Upper lobe of right lung (tissue), 1 donor: ENCODE results near the gene ABCB9. TPM values are rescaled to one million over a fixed set of nuclear protein-coding genes. Genes with fewer than 3 reads are reported as not detected.

Experiments
- ATAC-seq: fragments of 200-7000 bp; cut with Tn5 transposase; one replicate; pipeline ENCODE4 v1.9.1; 2020; ENCODE audit warnings: mild to moderate bottlenecking, moderate library complexity
- DNase-seq: peaks from one replicate; pipeline ENCODE4 v3.0.0-alpha.2; 2020
- H3K27ac ChIP-seq: fragments of 200-600 bp; one replicate; pipeline ENCODE4 v1.8.0; 2022
- H3K27me3 ChIP-seq: fragments of 200-600 bp; one replicate; pipeline ENCODE4 v1.8.0; 2022; ENCODE audit warnings: mild to moderate bottlenecking
- H3K36me3 ChIP-seq: fragments of 200-600 bp; one replicate; pipeline ENCODE4 v1.8.0; 2022
- H3K4me1 ChIP-seq: fragments of 200-600 bp; one replicate; pipeline ENCODE4 v1.8.0; 2022
- H3K4me3 ChIP-seq: fragments of 200-600 bp; one replicate; pipeline ENCODE4 v1.8.0; 2022; ENCODE audit warnings: mild to moderate bottlenecking
- H3K9me3 ChIP-seq: fragments of 200-600 bp; one replicate; pipeline ENCODE4 v1.8.0; 2022
- CTCF ChIP-seq: fragments of 200-600 bp; IDR thresholded peaks from one replicate; pipeline ENCODE4 v1.8.0; 2022; ENCODE audit warnings: antibody characterized with exemption
- intact Hi-C: fragments of 100-400 bp; cut with DNase I; formaldehyde crosslinking; loops from one replicate; pipeline ENCODE4 v1.11.0; 2022
- total RNA-seq: library from RNA; stranded (reverse); fragmentation: NEBNext Ultra II Directional; extraction: Animal tissue kit (Norgen Biotek cat#: 25700); gene quantifications from one replicate; pipeline ENCODE4 v1.2.1, GENCODE V29; 2021
- donor health status: DM: no; HTN: yes; CAD: no; lungs with severe emphysema.

Gene ABCB9
- total RNA-seq, 1 donor from 2014 or later, result 5.2 TPM

- DNase-seq (no peak), ATAC-seq (no peak)
- no peak overlapping the region for H3K4me3 ChIP-seq
- H3K4me1 ChIP-seq, result peaks cover 10% of the 10 kb centered on the region
- H3K27me3 ChIP-seq, result no peaks in the 10 kb centered on the region
- TF ChIP-seq CTCF, result no peak
- intact Hi-C loops, result loop anchor here (2.0 to 10.0 kb wide), 2 partner anchors 91 to 157 kb away; no protein-coding TSS in a partner anchor
- no peaks in the 10 kb centered on the region for H3K36me3 ChIP-seq
- no peak overlapping the region for H3K27ac ChIP-seq
- H3K9me3 ChIP-seq, result no peaks in the 10 kb centered on the region
Observed at GRCh38 chr12:122951406-122951805, 14.9 kb downstream of the ABCB9 start.

- intact Hi-C loops, result loop anchor here (2.0 to 10.0 kb wide), 2 partner anchors 89 to 155 kb away; no protein-coding TSS in a partner anchor
- H3K27me3 ChIP-seq, result no peaks in the 10 kb centered on the region
- TF ChIP-seq CTCF, result no peak
- H3K27ac ChIP-seq, result no peak overlapping the region
- no peak overlapping the region for H3K4me3 ChIP-seq
- no peaks in the 10 kb centered on the region for H3K36me3 ChIP-seq
- H3K4me1 ChIP-seq, result peaks cover 13% of the 10 kb centered on the region
- DNase-seq, result no peak
- no peaks in the 10 kb centered on the region for H3K9me3 ChIP-seq
- ATAC-seq, result no peak
Observed at GRCh38 chr12:122949816-122950675, 16.2 kb downstream of the ABCB9 start.

GRCh38 chr12:122949405-122949804 lies 16.9 kb downstream of the ABCB9 start:
- Histone ChIP-seq H3K4me1 (peaks cover 13% of the 10 kb centered on the region), H3K27ac (no peak overlapping the region), H3K4me3 (no peak overlapping the region), H3K9me3 (no peaks in the 10 kb centered on the region), H3K27me3 (no peaks in the 10 kb centered on the region), H3K36me3 (no peaks in the 10 kb centered on the region)
- TF ChIP-seq CTCF, result no peak
- no peak for DNase-seq
- ATAC-seq, result no peak
- intact Hi-C loops, result no loop called here

GRCh38 chr12:122948605-122949004 lies 17.7 kb downstream of the ABCB9 start:
- Histone ChIP-seq H3K4me3 (no peak overlapping the region), H3K27me3 (no peaks in the 10 kb centered on the region), H3K4me1 (peaks cover 13% of the 10 kb centered on the region), H3K36me3 (no peaks in the 10 kb centered on the region), H3K27ac (no peak overlapping the region), H3K9me3 (no peaks in the 10 kb centered on the region)
- no peak for ATAC-seq
- intact Hi-C loops, result no loop called here
- DNase-seq, result no peak
- TF ChIP-seq CTCF, result no peak

GRCh38 chr12:122947352-122947792 lies 18.9 kb downstream of the ABCB9 start:
- intact Hi-C loops, result no loop called here

More at GRCh38 chr12:122947352-122947792, 18.9 kb downstream of the ABCB9 start:
- Histone ChIP-seq H3K4me3 (no peak overlapping the region), H3K4me1 (peaks cover 17% of the 10 kb centered on the region), H3K36me3 (no peaks in the 10 kb centered on the region), H3K27me3 (no peaks in the 10 kb centered on the region), H3K9me3 (no peaks in the 10 kb centered on the region), H3K27ac (peak overlapping the region; percentile 77)
- ATAC-seq, result peak; percentile 61
- peak; percentile 79 for DNase-seq
- peak; percentile 31 for TF ChIP-seq CTCF
